Adrenal gland (tissue), 12 donors: Measurements from ENCODE around the gene GPC5. TPM values are rescaled to one million over a fixed set of nuclear protein-coding genes. Genes with fewer than 3 reads are reported as not detected.

Experiments used
- DNase-seq, 7 donors: peaks; one replicate each; pipeline ENCODE4 v3.0.0-alpha.2; 2019 to 2020
- H3K27ac ChIP-seq, 5 donors: fragments of 200-600 bp; sonication (generic) in 4 of 5; 1 replicate in 3 of 5; 2 replicates in 2 of 5; pipeline versions ENCODE4 v1.5.1 to v1.8.0; 2016 to 2020; ENCODE audit warnings: mild to moderate bottlenecking in 1 of 5
- H3K27me3 ChIP-seq: fragments of 200-600 bp; 2 replicates; pipeline ENCODE4 v1.8.0; 2021
- H3K36me3 ChIP-seq, 2 donors: fragments of 200-600 bp; replicated peaks in 1 of 2; 1 replicate in 1 of 2; 2 replicates in 1 of 2; pipeline versions ENCODE4 v1.5.1 to v1.8.0; 2018 to 2022
- H3K4me1 ChIP-seq, 2 donors: fragments of 200-600 bp; replicated peaks in 1 of 2; 1 replicate in 1 of 2; 2 replicates in 1 of 2; pipeline versions ENCODE4 v1.5.1 to v1.8.0; 2018 to 2021
- H3K4me3 ChIP-seq, 4 donors: fragments of 200-600 bp; sonication (generic) in 3 of 4; one replicate each; pipeline ENCODE4 v1.5.1; 2016 to 2018
- H3K9me3 ChIP-seq, 3 donors: fragments of 200-600 bp; sonication (generic) in 1 of 3; replicated peaks in 1 of 3; 1 replicate in 2 of 3; 2 replicates in 1 of 3; pipeline versions ENCODE4 v1.5.1 to v1.8.0; 2016 to 2021
- CTCF ChIP-seq, 6 experiments: fragments of 450-650 bp in 4 of 6; fragments of 200-600 bp in 2 of 6; sonication (generic) in 1 of 6; IDR thresholded peaks; 1 replicate in 5 of 6; 2 replicates in 1 of 6; pipeline versions ENCODE4 v1.5.1 to v1.8.0; 2016 to 2021; ENCODE audit warnings: antibody characterized with exemption in 6 of 6, mild to moderate bottlenecking in 2 of 6, moderate library complexity in 1 of 6
- POLR2A ChIP-seq, 2 donors: fragments of 450-650 bp; IDR thresholded peaks; one replicate each; pipeline ENCODE4 v1.6.1; 2017; ENCODE audit warnings: antibody characterized with exemption in 2 of 2, mild to moderate bottlenecking in 2 of 2, moderate library complexity in 1 of 2
- WGBS, 4 donors: extraction: QIAGEN DNeasy Blood & Tissue Kit in 2 of 4; methylation state at CpG; one replicate each; pipeline versions ENCODE4 v1.1.5 to v1.1.7; 2013 to 2017; 5-methylcytosine and 5-hydroxymethylcytosine counted together
- intact Hi-C, 2 donors: fragments of 100-400 bp; cut with DNase I; formaldehyde crosslinking; loops; one replicate each; pipeline versions ENCODE4 v1.14.1 to v1.15.0; 2022 to 2023
- polyA plus RNA-seq, 3 donors: library from polyadenylated mRNA; stranded (reverse); fragments of 200-250 nt in 2 of 3; fragments of 350-450 nt in 1 of 3; fragmentation: Illumina TruSeq in 1 of 3; extraction: RNeasy Lipid Tissue Mini Kit (QIAGEN cat#74804) in 1 of 3; gene quantifications; one replicate each; pipeline ENCODE4 v1.2.3, GENCODE V29; 2013 to 2014
- total RNA-seq, 9 donors: library from RNA; depleted of rRNA in 4 of 9; stranded (reverse); fragments of >200 nt in 4 of 9; fragments of 120-200 nt in 1 of 9; fragmentation: NEBNext Ultra II Directional in 1 of 9; extraction: Animal tissue kit (Norgen Biotek cat#: 25700) in 1 of 9; gene quantifications; one replicate each; pipeline versions ENCODE4 v1.1.0 to v1.2.4, GENCODE V29; 2013 to 2023
- donor health status: healthy with polysubstance abuse.
- donor health status: Bipolar disorder and iron deficiency.
- donor health status: DM: yes; HTN: yes; CAD: no.
- donor health status: DM: no; HTN: no; CAD: no.
- donor health status: DM: no; HTN: no; CAD: no.
- donor health status: DM: yes; HTN: yes; CAD: no.

GPC5 gene
- total and polyA plus RNA-seq, 12 donors = 0.24 to 7.7 (median 2.1) TPM; not detected in 4

GRCh38 chr13:91593456-91593855, 195.0 kb downstream of the GPC5 start:
- intact Hi-C loops = no loop called here
- WGBS, 4 donors = 62 to 71% (median 67%) methylated on average over 1 of the region's 1 CpG
- Histone ChIP-seq H3K27ac (no peak overlapping the region), H3K4me3 (no peak overlapping the region), H3K36me3 (no peaks in the 10 kb centered on the region), H3K27me3 (no peaks in the 10 kb centered on the region), H3K9me3 (no peaks in the 10 kb centered on the region), H3K4me1 (no peaks in the 10 kb centered on the region)
- DNase-seq = no peak
- TF ChIP-seq CTCF (IDR thresholded peaks at IDR 0.05) = no peak

- WGBS, 4 donors = 81 to 89% (median 85%) methylated on average over 1 of the region's 1 CpG
- intact Hi-C loops = no loop called here
- TF ChIP-seq POLR2A (IDR thresholded peaks at IDR 0.05) = no peak
- no peak for TF ChIP-seq CTCF (IDR thresholded peaks at IDR 0.05)
These were observed 195.6 kb downstream of the GPC5 start for GRCh38 chr13:91594061-91594460.

GRCh38 chr13:91595677-91596076, 197.3 kb downstream of the GPC5 start:
- TF ChIP-seq CTCF (IDR thresholded peaks at IDR 0.05) (no peak), POLR2A (IDR thresholded peaks at IDR 0.05) (no peak)
- H3K27ac ChIP-seq = no peak overlapping the region
- intact Hi-C loops = no loop called here
- no peak overlapping the region for H3K4me3 ChIP-seq
- H3K27me3 ChIP-seq = no peaks in the 10 kb centered on the region
- no peaks in the 10 kb centered on the region for H3K4me1 ChIP-seq
- WGBS, 4 donors = 76 to 83% (median 81%) methylated on average over 2 of the region's 2 CpGs
- no peak for DNase-seq
- no peaks in the 10 kb centered on the region for H3K9me3 ChIP-seq
- H3K36me3 ChIP-seq = no peaks in the 10 kb centered on the region

More at GRCh38 chr13:91594061-91594460, 195.6 kb downstream of the GPC5 start:
- Histone ChIP-seq H3K27ac (no peak overlapping the region), H3K27me3 (no peaks in the 10 kb centered on the region), H3K4me1 (no peaks in the 10 kb centered on the region), H3K4me3 (no peak overlapping the region), H3K36me3 (no peaks in the 10 kb centered on the region), H3K9me3 (no peaks in the 10 kb centered on the region)
- DNase-seq = no peak

- intact Hi-C loops = no loop called here
- DNase-seq = no peak
- H3K4me3 ChIP-seq = no peak overlapping the region
- H3K27me3 ChIP-seq = no peaks in the 10 kb centered on the region
- H3K36me3 ChIP-seq = no peaks in the 10 kb centered on the region
- H3K27ac ChIP-seq = no peak overlapping the region
- no peaks in the 10 kb centered on the region for H3K9me3 ChIP-seq
- WGBS, 4 donors = 58 to 79% (median 75%) methylated on average over 2 of the region's 2 CpGs
- no peaks in the 10 kb centered on the region for H3K4me1 ChIP-seq
- TF ChIP-seq POLR2A (IDR thresholded peaks at IDR 0.05) (no peak), CTCF (IDR thresholded peaks at IDR 0.05) (no peak)
These were observed 198.4 kb downstream of the GPC5 start for GRCh38 chr13:91596842-91597241.
